NCI-H446 treated with DMSO at 0.1 percent for 48 hours (cell line): Measurements from ENCODE around the gene C12orf56.
"Not testable (repeated sequence)": the region's sequence is repeated elsewhere in the genome, so short reads cannot be mapped to it uniquely, and the experiment has no call there.

Experiments
- DNase-seq: peaks from one replicate; lab custom pipeline; 2025; lab: John Stamatoyannopoulos, UW

Gene C12orf56

GRCh38 chr12:64385468-64385867, 5.1 kb downstream of the C12orf56 start:
- DNase-seq = no peak

- DNase-seq = no peak
These were observed 5.5 kb downstream of the C12orf56 start for GRCh38 chr12:64385019-64385418.

- DNase-seq = no peak
These were observed 6.9 kb downstream of the C12orf56 start for GRCh38 chr12:64383675-64384074.

- no peak for DNase-seq
These were observed 27.7 kb downstream of the C12orf56 start for GRCh38 chr12:64362721-64363305.

GRCh38 chr12:64361173-64361572, 29.4 kb downstream of the C12orf56 start:
- not testable (repeated sequence) for DNase-seq

- DNase-seq = not testable (repeated sequence)
These were observed 34.3 kb downstream of the C12orf56 start for GRCh38 chr12:64356209-64356608.

GRCh38 chr12:64352181-64352580, 38.4 kb downstream of the C12orf56 start:
- no peak for DNase-seq

- DNase-seq = no peak
These were observed 39.3 kb downstream of the C12orf56 start for GRCh38 chr12:64351265-64351664.

GRCh38 chr12:64347630-64348029, 42.9 kb downstream of the C12orf56 start:
- no peak for DNase-seq

GRCh38 chr12:64344631-64345030, 45.9 kb downstream of the C12orf56 start:
- not testable (repeated sequence) for DNase-seq

- DNase-seq = not testable (repeated sequence)
These were observed 50.0 kb downstream of the C12orf56 start for GRCh38 chr12:64340546-64340945.

- no peak for DNase-seq
These were observed 54.6 kb downstream of the C12orf56 start for GRCh38 chr12:64335886-64336466.

- DNase-seq = no peak
These were observed 57.6 kb downstream of the C12orf56 start for GRCh38 chr12:64332938-64333337.

GRCh38 chr12:64332296-64332695, 58.3 kb downstream of the C12orf56 start:
- no peak for DNase-seq

GRCh38 chr12:64329031-64329710, 61.4 kb downstream of the C12orf56 start:
- not testable (repeated sequence) for DNase-seq

GRCh38 chr12:64325055-64325454, 65.5 kb downstream of the C12orf56 start:
- DNase-seq = no peak

GRCh38 chr12:64323476-64324225, 66.9 kb downstream of the C12orf56 start:
- DNase-seq = no peak

- DNase-seq = no peak
These were observed 67.6 kb downstream of the C12orf56 start for GRCh38 chr12:64323006-64323405.

- no peak for DNase-seq
These were observed 69.9 kb downstream of the C12orf56 start for GRCh38 chr12:64320611-64321010.

- not testable (repeated sequence) for DNase-seq
These were observed 70.9 kb downstream of the C12orf56 start for GRCh38 chr12:64319540-64320225.

- no peak for DNase-seq
These were observed 72.0 kb downstream of the C12orf56 start for GRCh38 chr12:64318605-64319004.

GRCh38 chr12:64311877-64312276, 78.7 kb downstream of the C12orf56 start:
- DNase-seq = no peak
